C1 segment of cervical spinal cord (tissue), 14 donors: ENCODE measurements around the gene NEK6.
A peak's percentile ranks its signal among the peaks of the same experiment; 100 is the strongest.
"Not testable (repeated sequence)": the region's sequence is repeated elsewhere in the genome, so short reads cannot be mapped to it uniquely, and the experiment has no call there.

Source experiments
- DNase-seq, 14 donors: peaks; one replicate each; lab custom pipeline; 2025; lab: John Stamatoyannopoulos, UW

NEK6 gene

DNA sequence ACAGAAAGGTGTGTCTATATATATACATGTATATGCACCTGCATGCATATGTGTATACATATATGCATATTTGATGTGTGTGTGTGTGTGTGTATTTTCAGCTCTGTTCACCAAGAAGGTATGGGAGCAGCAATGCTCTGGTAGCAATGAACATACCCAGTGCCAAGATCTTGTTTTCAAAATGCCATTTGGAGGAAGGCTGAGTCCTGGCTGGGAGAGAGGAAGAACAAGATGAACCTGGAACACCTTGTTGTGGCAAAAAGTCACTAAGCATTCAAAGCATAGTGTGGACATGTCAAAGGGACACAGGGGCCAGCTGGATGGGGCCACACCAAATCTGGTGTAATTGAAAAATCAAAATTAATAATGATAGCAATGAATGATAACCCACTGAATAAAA is 31.8 kb upstream of the NEK6 start:
- no peak for DNase-seq

DNA sequence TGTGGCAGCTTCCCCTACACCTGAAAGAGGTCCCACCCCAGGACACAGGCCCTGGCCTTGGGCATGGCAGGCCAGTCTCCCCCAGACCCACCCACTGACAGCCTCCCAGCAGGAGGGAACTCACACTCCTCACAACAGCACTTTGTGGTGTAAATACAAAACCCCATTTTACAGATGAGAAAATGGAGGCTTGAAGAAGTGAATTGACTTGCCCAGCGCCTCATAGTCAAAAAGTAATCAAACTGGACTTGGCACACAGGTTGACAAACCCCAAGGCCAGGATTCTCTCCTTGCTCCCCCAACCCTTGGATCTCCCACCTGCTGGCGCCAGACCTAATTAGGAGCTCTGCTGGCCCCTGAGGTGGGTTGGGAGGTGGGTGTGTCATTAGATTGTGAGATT is 29.2 kb upstream of the NEK6 start:
- DNase-seq, result no peak

DNA sequence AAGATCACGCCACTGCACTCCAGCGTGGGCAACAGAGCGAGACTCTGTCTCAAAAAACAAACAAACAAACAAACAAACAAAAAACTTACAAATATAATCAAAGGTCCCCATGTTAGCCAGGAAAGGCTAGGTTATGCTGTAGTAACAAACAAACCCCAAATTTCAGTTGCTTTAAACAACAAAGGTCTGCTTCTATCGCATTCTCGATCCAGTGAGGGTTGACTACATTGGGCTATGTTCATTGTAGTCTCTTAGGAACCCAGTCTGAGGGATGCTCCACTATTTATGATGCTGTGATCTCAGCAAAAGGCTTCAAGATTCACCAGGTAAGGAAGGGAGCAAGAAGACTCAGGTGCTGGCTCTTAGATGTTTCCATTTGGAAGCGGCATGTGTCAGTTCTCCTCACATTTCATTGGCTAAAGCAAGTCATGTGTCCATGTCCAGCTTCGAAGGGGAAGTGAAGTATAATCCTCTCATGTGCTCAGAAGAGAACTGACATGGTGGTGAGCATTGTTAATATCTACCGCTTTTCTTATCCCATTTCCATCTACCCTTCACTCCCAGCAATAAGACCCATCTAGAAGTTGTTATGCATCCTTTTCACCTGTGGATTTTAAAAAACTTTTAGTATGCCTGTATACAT is 26.5 kb upstream of the NEK6 start:
- DNase-seq, result no peak

DNA sequence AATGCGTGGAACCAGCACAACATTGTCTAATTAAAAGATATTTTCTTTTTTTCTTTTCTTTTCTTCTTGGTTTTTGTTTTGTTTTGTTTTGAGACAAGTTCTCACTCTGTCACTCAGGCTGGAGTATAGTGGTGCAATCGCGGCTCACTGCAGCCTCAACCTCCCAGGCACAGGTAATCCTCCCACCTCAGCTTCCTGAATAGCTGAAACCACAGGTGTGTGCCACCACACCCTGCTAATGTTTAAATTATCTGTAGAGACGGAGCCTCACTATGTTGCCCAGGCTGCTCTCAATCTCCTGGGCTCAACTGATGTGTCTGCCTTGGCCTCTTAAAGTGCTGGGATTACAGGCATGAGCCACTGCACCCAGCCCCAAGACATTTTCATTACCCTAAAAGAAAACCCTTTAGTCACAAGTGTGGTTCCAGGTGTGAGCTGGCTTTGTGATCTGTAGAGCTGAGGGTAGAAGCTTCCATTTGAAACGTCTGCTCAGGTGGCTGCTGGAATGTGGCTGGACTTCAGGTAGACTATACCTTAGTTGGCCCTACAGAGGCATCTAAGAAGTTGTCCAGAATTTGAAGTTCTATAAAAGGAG is 19.1 kb upstream of the NEK6 start:
- DNase-seq, result no peak

DNA sequence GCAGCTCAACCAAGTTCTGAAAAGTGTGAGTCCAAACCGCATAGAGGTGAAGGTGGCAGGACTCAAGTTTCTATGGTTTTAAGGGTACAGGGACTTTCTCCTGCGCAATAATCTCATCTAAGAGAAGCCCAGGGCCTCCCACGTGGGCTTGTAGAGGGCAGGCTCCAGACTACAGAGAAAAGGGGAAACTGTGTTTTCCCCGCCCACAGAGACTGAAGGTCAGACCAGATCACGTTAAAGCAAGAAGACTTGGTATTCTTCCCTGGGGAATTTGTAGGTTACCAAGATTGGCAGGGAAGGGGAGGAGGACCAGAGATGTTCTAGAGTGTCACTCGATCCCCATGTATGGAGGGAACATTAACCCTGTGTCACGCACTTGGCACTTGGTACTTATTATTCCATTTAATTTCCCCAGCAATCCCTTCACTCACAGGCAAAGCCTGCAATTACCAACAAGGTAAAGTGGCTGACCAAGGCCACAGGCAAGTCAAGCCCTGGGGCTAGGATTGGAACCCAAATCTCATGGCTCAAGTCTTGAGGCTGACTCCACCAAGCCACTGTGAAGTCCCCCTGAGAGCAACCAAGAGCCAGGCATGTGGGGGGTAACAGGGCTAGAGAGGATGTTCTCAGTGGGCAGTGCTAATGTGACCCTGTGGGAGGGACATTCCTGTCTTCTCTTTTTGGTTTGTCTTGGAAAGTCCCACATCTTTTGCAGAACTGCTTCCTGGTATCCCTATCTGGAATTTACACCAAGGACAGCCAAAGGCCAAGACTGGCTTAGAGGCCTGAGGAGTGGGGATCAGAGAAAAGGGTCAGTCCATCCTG is 18.3 kb upstream of the NEK6 start:
- DNase-seq, result no peak

DNA sequence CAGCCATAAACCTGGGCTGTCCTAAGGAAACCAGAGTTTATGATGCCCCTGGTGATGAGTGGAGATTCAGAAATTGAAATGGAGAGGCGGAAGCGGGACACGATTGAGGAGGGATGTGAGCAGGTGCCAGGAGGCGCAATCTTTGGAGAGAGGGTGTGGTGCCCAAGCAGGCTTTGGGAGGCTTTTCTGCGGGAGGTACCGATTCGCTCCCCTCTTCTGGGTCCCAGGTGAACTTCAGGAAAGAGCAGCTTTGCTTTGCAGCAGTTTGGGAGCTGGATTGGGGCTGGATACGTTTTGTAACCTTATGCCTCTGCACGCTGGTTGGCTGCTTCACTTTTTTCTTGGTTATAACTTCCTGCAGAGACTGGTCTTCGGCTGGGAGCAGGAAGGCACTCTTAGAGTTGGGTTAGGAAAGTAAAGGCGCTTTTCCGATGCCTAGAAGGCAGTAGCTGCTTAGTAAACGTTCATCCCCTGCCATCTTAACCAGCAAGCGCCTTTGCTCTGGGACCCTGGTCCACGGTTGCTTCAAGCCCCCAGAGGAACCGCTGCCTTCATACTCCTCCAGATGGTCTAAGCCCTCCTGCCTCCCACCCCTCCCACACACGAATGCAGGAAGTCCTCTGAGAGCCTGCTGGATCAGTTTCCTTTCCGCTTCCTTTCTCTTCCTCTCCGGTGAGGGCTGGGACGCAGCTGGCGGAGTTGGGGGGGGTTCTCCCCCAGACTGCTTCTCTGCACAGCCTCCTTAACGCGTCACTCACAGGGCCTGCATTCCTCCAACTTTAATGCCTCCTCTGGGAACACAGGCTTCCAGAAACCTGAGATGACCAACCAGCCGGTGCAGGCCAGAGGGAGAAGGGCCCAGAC is 15.2 kb upstream of the NEK6 start:
- no peak for DNase-seq

DNA sequence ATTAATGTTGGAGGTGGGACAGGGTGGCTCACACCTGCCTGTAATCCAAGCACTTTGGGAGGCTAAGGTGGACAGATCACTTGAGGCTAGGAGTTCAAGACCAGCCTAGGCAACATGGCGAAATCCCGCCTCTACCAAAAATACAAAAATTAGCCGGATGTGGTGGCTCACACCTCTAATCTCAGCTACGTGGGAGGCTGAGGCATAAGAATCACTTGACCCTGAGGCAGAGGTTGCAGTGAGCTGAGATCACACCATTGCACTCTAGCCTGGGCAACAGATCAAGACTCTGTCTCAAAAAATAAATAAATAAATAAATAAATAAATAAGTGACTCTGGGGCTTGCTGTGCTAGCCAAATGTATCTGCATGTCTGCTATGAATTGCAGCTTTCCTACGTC is 10.4 kb upstream of the NEK6 start:
- not testable (repeated sequence) for DNase-seq

DNA sequence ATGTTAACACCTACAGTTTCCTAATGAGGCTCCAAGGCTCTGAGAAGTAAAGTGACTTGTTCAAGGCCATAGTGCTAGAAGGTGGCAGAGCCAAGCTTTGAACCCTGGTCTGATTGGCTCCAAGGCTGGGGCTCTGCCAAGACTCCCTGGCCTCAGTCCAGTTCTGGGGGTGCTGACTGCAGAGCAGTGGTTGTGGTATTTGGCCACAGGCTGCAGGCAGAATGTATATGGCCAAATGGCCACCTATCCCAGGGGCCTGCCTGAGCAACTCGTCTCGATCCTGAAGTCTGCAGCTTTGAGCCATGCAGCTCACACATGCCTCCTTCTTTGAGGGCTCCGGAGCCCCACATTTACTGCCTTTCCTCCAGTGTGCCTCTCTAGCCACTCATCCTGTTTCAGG is 9.7 kb upstream of the NEK6 start:
- DNase-seq, result no peak

DNA sequence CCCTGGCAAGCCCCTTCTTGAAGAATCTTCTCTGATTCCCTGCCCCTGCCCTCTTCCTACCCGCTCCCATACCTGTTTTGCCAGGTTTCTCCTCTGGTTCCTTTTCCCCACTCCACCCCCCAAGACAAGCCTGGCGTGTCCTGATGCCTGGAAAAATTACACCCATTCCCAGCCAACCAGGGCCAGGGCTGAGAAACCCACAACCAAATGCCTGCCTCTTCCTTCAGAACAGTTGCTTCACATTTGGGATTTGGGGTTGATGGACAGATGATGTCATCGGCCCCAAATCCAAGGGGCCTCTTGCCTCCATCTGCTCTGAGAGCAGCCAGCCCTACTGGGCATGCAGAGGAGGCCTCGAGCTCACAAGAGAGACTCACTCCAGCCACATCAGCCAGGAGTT is 8.8 kb upstream of the NEK6 start:
- no peak for DNase-seq

DNA sequence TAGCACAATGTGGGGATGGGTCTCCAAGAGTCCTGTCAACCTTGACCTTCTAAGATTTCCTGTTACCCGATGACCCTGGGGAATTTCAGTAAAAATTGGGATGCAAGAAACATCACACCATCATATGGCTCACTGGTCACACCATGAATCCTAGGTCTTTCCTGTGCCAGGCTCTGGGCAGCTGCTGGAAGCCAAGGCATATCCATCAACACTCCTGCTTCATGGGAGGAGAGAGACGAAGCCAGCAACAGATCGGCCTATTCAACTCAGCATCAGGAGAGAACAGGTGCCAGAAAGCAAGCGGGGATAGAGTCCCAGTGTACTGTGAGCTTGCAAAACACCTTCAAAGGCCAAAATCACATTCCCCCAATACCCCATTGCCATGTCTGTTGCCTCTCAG is 6.5 kb upstream of the NEK6 start:
- no peak for DNase-seq

DNA sequence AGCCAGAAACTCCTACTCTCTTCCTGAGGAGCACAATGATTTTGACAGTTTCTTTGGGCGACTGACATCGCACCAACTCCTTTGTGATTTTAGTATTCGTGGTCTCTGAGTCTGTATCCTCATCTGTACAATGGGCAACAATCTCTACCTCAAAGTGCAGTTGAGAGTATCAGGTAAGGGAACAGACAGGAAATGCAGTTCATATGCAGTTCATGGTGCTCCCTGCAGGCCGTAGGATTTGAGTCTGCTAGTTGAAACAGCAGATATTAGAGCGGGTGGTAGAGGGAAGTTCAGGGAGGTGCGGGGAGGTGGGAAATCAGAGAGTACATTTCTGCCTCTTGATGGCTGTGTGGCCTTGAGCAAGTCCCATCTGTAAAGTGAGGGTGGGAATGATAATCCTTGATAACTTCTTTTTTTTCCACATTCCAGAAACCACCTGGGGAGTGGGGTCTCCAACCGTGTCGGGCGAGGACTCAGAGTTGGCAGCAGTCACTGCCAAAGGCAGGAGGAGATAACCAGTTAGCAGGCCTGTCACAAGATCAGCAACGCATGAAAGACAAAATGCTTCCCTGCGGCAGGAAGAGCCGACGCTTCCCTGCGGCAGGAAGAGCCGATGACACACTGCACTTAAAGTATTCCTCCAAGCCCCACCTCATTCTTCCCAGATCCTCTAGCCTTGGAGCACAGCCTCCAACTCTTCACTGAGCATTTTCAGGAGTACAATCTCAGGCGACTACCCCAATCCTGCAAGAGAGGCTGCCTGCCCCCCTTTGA is 6.0 kb upstream of the NEK6 start:
- no peak for DNase-seq

DNA sequence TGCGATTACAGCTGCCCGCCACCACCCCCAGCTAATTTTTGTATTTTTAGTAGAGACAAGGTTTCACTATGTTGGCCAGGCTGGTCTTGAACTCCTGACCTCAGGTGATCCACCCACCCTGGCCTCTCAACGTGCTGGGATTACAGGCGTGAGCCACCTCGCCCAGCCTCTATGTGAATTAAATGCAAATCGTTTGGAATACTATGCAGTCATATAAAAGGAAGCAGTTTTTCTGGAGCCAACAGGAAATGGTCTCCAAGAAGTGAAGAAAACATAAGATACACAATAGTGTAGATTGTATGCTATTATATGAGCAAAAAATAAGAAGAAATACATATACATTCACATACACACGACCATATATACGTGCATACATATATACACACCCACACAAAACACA is 4.9 kb upstream of the NEK6 start:
- not testable (repeated sequence) for DNase-seq

DNA sequence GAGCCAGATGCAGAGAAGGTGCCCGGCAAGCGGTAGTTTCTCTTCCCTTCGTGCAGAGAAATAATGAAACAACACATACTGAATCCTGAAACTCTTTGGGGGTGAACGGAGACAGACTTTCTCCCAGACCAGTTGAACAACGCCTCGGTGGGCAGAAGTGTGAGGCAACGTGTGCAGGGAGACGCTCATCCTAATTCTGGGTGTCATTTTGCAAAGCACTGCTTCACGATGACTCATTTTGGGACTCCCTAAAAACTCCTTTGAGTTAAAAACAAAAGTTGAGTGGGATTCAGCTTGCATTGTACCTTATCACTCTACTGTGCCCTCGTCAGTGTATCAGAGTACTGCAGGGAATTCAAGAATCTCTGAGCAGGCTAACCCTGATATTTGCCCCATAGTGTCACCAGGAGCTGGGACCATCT is 3.5 kb upstream of the NEK6 start:
- no peak for DNase-seq

DNA sequence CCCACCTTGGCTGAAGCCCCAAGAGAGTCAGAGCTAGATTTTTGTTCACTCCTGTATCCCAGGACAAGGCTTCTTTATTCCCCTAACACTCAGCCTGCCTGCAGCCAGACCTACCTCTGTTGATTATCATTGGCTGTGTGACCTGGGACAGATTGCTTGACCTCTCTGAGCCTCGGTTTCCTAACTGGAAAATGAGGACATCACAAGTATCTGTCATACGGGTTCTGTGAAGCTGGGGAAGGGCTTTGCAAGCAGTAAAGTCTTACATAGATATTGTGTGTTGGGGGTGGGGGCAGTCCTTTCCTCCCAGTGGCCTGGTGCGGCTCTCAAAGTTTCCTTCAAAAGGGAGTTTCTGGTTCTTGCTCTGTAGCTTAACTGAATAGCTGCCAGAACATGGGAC is 2.5 kb upstream of the NEK6 start:
- no peak for DNase-seq

DNA sequence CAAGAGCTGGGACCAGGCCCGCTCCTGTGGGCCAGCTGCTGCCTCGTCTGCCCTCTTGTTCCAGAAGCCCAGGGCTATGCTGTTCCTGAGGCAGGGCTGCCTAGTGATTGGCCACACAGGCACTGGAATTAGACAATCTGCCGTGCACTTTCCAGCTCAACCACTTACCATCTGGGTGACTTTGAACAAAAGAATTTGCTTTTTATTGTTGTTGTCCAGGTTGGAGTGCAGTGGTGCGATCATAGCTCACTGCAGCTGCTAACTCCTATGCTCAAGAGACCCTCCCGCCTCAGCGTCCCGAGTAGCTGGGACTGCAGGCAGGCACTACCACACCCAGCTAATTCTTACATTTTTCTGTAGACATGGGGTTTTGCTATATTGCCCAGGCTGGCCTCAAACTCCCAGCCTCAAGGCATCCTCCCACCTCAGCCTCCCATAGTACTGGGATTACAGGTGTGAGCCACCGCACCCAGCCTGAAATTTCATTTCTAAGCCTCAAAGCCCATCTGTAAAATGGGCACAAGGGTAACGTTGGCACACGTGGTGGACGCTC is 1.2 kb upstream of the NEK6 start:
- no peak for DNase-seq

DNA sequence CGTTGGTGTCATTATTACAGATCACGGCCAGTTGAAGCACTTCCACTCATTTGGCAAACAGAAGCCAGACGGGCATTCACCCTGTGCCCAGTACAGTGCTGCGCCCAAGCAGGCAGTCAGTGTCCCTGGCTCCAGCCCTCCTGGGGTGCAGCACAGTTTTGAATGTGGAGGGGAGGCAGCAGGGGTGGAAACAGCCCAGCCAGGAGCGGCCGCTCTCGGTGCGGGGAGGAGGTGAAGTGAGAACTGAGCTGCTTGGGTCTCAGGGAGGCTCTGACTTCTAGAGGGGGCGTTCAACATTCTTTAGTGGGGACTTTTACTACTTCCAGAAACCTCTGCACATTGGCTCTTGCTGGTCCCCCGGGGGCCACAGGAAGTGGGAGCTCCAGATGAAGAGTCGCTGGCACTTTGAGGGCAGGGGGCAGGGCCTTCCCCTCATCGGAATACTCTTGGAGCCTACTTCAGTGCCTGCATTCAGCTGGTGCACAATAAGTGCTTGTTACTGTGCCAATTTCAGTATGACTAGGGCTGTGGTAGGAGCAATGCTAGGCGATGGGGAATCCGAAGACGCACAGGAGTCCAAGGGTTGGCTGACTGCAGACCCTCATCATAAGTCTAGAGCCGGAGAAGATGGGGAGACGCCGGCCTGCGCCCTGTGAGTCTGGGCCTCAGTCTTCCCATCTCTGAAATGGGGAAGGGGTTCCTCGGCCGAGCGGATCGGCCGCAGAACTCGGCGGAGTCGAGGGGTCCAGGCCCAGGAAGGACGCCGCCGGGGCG is 492 bp upstream of the NEK6 start:
- DNase-seq, result no peak

DNA sequence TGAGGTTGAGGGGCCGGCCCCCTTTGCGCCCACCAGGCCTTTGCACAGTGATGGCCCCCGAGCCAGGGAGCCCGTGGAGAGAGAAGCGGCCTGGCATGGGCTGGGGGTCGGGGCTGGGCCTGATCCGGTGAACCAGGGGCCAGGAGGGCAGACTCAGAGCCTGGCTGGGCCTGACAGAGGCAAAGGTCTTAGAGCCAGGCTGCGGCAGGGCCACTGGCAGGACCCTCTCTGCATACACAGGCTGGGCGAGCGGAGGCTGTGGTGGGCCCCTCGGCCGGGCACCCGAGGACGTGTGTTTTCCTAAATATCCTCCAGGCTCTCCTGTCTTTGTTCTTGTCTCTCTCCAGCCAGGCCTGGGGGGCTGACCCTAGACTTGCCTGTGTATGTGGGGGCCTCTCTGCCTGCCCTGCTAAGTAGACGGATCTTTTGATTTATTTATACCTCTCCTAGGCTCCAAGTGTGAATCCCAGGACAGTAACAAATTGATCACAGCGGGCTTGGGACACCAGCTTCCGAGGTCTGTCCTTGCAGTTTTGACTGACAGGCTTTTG is 933 bp downstream of the NEK6 start:
- DNase-seq, result peak in 2 of 14 donors; percentile 30 to 51

DNA sequence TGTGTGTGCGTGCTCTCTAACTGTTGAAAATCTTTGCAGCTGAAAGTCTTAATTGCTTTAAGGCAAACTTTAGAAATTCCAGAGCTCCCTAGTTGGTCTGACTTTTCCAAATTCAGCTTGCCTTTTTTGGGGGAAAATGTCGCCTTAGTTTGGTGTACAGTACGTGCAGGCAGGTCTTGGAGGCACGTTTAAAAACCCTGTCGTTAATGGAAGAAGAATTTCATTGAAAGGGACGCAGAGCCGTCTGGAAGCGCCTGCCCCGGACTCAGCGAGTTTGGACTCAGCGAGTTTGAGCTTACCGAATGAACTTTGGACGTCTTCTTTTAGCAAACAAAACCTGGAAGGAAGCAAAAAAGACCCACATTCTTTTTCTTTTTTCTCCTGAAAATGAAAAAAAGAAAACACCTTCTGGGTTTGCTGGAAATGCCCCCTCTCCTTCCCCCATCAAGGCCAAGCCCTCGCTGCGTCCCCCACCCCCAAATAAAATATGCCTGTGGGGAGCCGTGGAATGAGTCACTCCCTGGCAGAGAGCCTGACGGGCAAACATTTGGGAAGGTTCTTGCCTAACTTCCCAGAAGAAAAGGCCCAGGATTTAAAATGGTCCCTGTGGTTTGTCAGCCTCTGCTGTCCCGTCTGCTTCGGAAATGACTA is 1.5 kb downstream of the NEK6 start:
- DNase-seq, result peak in 4 of 14 donors; percentile 31 to 74 (median 48)
